ENCODE measurements around the gene TRPM1.
"Not testable (repeated sequence)": the region's sequence is repeated elsewhere in the genome, so short reads cannot be mapped to it uniquely, and the experiment has no call there.

Gene TRPM1

GRCh38 chr15:31125061-31125460 is 23.5 kb upstream of the TRPM1 start:
- DNase-seq (ENCODE audit: low read depth in 1 of 2, low spot score in 1 of 2), result no peak

- no peak for DNase-seq (ENCODE audit: low read depth in 1 of 2, low spot score in 1 of 2)
These were observed 15.0 kb upstream of the TRPM1 start for GRCh38 chr15:31116423-31117030.

GRCh38 chr15:31111091-31111647 is 9.6 kb upstream of the TRPM1 start:
- no peak for DNase-seq (ENCODE audit: low read depth in 1 of 2, low spot score in 1 of 2)

- no peak for DNase-seq (ENCODE audit: low read depth in 1 of 2, low spot score in 1 of 2)
These were observed 7.3 kb upstream of the TRPM1 start for GRCh38 chr15:31108836-31109235.

GRCh38 chr15:31106495-31107300 is 5.2 kb upstream of the TRPM1 start:
- no peak for DNase-seq (ENCODE audit: low read depth in 1 of 2, low spot score in 1 of 2)

- no peak for DNase-seq (ENCODE audit: low read depth in 1 of 2, low spot score in 1 of 2)
These were observed 2.5 kb upstream of the TRPM1 start for GRCh38 chr15:31104003-31104402.

- DNase-seq (ENCODE audit: low read depth in 1 of 2, low spot score in 1 of 2), result no peak
These were observed 1.1 kb upstream of the TRPM1 start for GRCh38 chr15:31102374-31103342.

- DNase-seq (ENCODE audit: low read depth in 1 of 2, low spot score in 1 of 2), result no peak
These were observed 455 bp upstream of the TRPM1 start for GRCh38 chr15:31102039-31102321.

GRCh38 chr15:31100738-31101137 is 787 bp downstream of the TRPM1 start:
- no peak for DNase-seq (ENCODE audit: low read depth in 1 of 2, low spot score in 1 of 2)

- no peak for DNase-seq (ENCODE audit: low read depth in 1 of 2, low spot score in 1 of 2)
These were observed 2.4 kb downstream of the TRPM1 start for GRCh38 chr15:31098953-31099740.

- DNase-seq (ENCODE audit: low read depth in 1 of 2, low spot score in 1 of 2), result no peak
These were observed 3.0 kb downstream of the TRPM1 start for GRCh38 chr15:31098491-31098917.

GRCh38 chr15:31096563-31096962 is 5.0 kb downstream of the TRPM1 start:
- DNase-seq (ENCODE audit: low read depth in 1 of 2, low spot score in 1 of 2), result no peak

GRCh38 chr15:31091481-31091880 is 10.0 kb downstream of the TRPM1 start:
- no peak for DNase-seq (ENCODE audit: low read depth in 1 of 2, low spot score in 1 of 2)

GRCh38 chr15:31090766-31091165 is 10.8 kb downstream of the TRPM1 start:
- no peak for DNase-seq (ENCODE audit: low read depth in 1 of 2, low spot score in 1 of 2)

- no peak for DNase-seq (ENCODE audit: low read depth in 1 of 2, low spot score in 1 of 2)
These were observed 12.0 kb downstream of the TRPM1 start for GRCh38 chr15:31089368-31090047.

- DNase-seq (ENCODE audit: low read depth in 1 of 2, low spot score in 1 of 2), result no peak
These were observed 12.7 kb downstream of the TRPM1 start for GRCh38 chr15:31088672-31089367.

GRCh38 chr15:31088041-31088440 is 13.5 kb downstream of the TRPM1 start:
- not testable (repeated sequence) for DNase-seq (ENCODE audit: low read depth in 1 of 2, low spot score in 1 of 2)

- no peak for DNase-seq (ENCODE audit: low read depth in 1 of 2, low spot score in 1 of 2)
These were observed 15.2 kb downstream of the TRPM1 start for GRCh38 chr15:31086344-31086743.

GRCh38 chr15:31085359-31085758 is 16.2 kb downstream of the TRPM1 start:
- DNase-seq (ENCODE audit: low read depth in 1 of 2, low spot score in 1 of 2), result no peak

- no peak for DNase-seq (ENCODE audit: low read depth in 1 of 2, low spot score in 1 of 2)
These were observed 17.3 kb downstream of the TRPM1 start for GRCh38 chr15:31084176-31084575.
